BE2C (cell line): Measurements from ENCODE around the gene FAM13B.
"Not testable (repeated sequence)": the region's sequence is repeated elsewhere in the genome, so short reads cannot be mapped to it uniquely, and the experiment has no call there.

Experiments
- DNase-seq: peaks from one replicate; pipeline ENCODE4 v3.0.0-alpha.2; 2020
- H3K27me3 ChIP-seq: fragments of 250-450 bp; sonication (Bioruptor Pico); 2 replicates; pipeline ENCODE4 v1.5.1; 2020; ENCODE audit warnings: mild to moderate bottlenecking
- H3K36me3 ChIP-seq: fragments of 250-450 bp; sonication (Bioruptor Pico); 2 replicates; pipeline ENCODE4 v1.5.1; 2020; ENCODE audit warnings: mild to moderate bottlenecking
- H3K4me1 ChIP-seq: fragments of 250-450 bp; sonication (Bioruptor Pico); 2 replicates; pipeline ENCODE4 v1.5.1; 2020
- H3K4me3 ChIP-seq: 2 replicates; pipeline ENCODE4 v1.5.1; 2011; ENCODE audit warnings: low read depth, low read length
- H3K9me3 ChIP-seq: fragments of 250-450 bp; sonication (Bioruptor Pico); 2 replicates; pipeline ENCODE4 v1.5.1; 2020
- TF ChIP-seq, protein P1 (sequence below): IDR thresholded peaks from 2 replicates; pipeline ENCODE4 v1.5.1; 2012; ENCODE audit warnings: mild to moderate bottlenecking, low read depth, low read length

FAM13B gene

DNA sequence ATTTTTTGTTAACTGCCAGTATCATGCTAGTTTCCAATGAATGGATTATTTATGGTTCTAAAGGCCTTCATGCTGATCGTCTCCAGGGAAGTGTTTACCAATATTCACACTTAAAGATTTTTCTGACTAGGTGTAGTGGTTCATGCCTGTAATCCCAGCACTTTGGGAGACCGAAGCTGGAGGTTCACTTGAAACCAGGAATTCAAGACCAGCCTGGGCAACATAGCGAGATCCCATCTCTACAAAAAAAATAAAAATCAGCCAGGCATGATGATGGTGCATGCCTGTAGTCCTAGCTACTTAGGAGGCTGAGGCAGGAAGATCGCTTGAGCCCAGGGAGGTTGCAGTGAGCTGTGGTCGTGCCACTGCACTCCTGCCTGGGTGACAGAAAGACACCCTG, 43.5 kb downstream of the FAM13B start:
- Histone ChIP-seq H3K4me1 (no peaks in the 10 kb centered on the region), H3K4me3 (no peak overlapping the region), H3K9me3 (no peaks in the 10 kb centered on the region), H3K36me3 (no peaks in the 10 kb centered on the region; the same call in 1 of the 2 replicates), H3K27me3 (no peaks in the 10 kb centered on the region)
- no peak for DNase-seq
- TF ChIP-seq, protein P1, sequence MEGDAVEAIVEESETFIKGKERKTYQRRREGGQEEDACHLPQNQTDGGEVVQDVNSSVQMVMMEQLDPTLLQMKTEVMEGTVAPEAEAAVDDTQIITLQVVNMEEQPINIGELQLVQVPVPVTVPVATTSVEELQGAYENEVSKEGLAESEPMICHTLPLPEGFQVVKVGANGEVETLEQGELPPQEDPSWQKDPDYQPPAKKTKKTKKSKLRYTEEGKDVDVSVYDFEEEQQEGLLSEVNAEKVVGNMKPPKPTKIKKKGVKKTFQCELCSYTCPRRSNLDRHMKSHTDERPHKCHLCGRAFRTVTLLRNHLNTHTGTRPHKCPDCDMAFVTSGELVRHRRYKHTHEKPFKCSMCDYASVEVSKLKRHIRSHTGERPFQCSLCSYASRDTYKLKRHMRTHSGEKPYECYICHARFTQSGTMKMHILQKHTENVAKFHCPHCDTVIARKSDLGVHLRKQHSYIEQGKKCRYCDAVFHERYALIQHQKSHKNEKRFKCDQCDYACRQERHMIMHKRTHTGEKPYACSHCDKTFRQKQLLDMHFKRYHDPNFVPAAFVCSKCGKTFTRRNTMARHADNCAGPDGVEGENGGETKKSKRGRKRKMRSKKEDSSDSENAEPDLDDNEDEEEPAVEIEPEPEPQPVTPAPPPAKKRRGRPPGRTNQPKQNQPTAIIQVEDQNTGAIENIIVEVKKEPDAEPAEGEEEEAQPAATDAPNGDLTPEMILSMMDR = no peak

DNA sequence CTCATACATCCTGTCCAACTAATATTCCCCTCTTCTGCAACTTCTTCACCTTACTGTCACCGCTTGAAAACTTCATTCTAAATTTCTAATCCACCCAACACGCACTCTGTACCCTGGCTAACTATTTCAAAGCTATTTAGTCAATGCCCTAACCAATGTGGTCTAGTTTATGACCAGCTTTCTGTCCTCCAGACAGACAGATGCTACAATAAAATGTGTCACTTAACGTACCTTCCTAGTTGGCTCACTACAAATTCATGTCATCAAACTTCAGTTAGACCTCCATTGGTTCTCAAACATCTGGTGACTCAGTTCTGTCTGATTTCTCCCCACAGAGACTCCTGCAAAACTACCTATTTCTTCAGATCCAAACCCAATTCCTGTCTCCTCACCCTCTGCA, 57.7 kb downstream of the FAM13B start:
- H3K9me3 ChIP-seq = no peaks in the 10 kb centered on the region
- no peak for DNase-seq

DNA sequence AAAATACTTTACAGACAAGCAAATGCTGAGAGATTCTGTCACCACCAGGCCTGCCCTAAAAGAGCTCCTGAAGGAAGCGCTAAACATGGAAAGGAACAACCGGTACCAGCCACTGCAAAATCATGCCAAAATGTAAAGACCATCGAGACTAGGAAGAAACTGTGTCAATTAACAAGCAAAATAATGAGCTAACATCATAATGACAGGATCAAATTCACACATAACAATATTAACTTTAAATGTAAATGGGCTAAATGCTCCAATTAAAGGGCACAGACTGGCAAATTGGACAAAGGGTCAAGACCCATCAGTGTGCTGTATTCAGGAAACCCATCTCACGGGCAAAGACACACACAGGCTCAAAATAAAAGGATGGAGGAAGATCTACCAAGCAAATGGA, 62.5 kb downstream of the FAM13B start:
- H3K36me3 ChIP-seq, DNase-seq, H3K27me3 ChIP-seq, H3K9me3 ChIP-seq, H3K4me1 ChIP-seq, H3K4me3 ChIP-seq: not testable (repeated sequence)

More for the DNA sequence above, 57.7 kb downstream of the FAM13B start:
- H3K36me3 ChIP-seq = peaks cover 2% of the 10 kb centered on the region; the same call in 1 of the 2 replicates
- TF ChIP-seq, protein P1 = no peak
- no peak overlapping the region for H3K4me3 ChIP-seq
- no peaks in the 10 kb centered on the region for H3K4me1 ChIP-seq
- H3K27me3 ChIP-seq = no peaks in the 10 kb centered on the region

DNA sequence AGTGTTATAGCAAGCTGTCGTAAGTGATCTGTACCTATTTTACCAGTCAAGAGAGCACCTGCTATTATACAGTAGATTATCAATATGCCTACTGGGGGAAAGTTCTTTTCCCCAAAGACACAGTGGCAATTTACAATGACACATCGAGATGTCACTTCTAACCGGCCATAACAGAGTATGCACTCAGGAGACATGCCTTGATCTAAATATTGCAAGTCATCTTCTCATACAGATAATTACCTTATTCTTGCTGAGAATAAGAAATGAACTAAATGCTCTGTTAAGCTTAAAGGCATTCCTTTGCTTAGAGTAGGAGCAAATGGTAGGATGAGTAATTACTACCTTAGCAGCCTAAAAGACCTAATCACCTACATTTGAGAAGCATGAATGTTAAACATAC, 72.1 kb downstream of the FAM13B start:
- DNase-seq = no peak
- no peaks in the 10 kb centered on the region for H3K27me3 ChIP-seq
- TF ChIP-seq, protein P1 = no peak
- no peaks in the 10 kb centered on the region for H3K9me3 ChIP-seq
- no peak overlapping the region for H3K4me3 ChIP-seq
- H3K4me1 ChIP-seq = no peaks in the 10 kb centered on the region; the same call in 1 of the 2 replicates
- H3K36me3 ChIP-seq = peaks cover 3% of the 10 kb centered on the region

DNA sequence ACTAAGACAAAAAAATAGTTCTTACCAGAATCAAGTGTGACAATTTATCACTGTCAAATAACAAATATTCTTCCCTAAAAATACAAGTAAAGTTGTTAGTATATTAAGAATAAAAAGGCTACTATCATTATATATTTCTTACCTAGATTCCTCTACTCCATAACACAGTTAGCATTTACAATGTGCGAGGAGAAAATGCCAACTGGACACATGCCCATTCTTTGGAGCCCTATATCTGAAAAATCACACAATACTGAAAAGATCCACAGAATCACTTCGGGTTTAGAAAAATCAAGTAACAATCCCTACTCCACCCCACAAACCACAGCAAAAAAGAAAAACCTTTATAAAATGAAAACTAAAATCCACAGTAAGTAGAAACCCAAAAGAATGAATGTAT, 72.7 kb downstream of the FAM13B start:
- Histone ChIP-seq H3K9me3 (no peaks in the 10 kb centered on the region), H3K4me1 (no peaks in the 10 kb centered on the region; the same call in 1 of the 2 replicates), H3K36me3 (peaks cover 3% of the 10 kb centered on the region), H3K27me3 (no peaks in the 10 kb centered on the region), H3K4me3 (no peak overlapping the region)
- no peak for DNase-seq
- TF ChIP-seq, protein P1 = no peak

DNA sequence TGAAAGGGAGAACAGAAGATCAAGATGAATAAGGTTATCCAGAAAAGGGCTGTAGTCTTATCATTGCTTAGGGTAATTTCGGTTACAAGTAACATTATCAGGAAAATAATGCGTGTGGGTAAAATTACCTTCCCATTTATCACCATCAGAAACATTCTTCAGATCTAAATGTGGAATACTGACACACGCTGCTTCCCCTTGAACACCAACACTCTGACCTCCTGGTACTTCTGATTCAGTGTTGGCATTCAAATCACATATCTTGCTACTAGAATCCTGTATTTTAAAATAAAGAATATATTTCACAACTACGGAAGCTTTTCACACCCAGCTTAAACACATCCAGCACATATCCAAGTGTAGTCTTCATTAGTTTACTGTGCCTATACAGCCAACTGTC, 73.4 kb downstream of the FAM13B start:
- no peak overlapping the region for H3K4me3 ChIP-seq
- TF ChIP-seq, protein P1 = no peak
- DNase-seq = no peak
- no peaks in the 10 kb centered on the region for H3K27me3 ChIP-seq
- H3K36me3 ChIP-seq = peaks cover 3% of the 10 kb centered on the region
- no peaks in the 10 kb centered on the region; the same call in 1 of the 2 replicates for H3K4me1 ChIP-seq
- no peaks in the 10 kb centered on the region for H3K9me3 ChIP-seq

DNA sequence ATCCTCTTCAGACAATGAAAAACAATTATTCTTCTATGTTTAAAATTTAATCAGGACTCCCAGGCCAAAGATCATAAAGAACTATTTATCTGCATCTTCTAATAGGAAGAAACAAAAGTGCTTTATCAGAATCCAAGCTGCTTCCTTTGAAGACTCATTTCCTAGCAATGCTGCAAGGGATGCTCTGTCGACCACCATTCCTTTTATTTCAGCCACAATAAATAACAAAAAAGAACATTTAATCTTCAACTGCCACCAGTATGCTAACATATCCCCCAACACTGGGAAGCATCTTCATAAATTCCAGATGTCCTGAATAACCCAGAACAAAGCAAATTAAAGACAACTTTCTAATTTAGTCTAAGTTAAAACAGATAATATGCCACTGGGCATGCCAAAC, 74.9 kb downstream of the FAM13B start:
- Histone ChIP-seq H3K4me3 (no peak overlapping the region), H3K27me3 (no peaks in the 10 kb centered on the region), H3K36me3 (peaks cover 5% of the 10 kb centered on the region), H3K9me3 (no peaks in the 10 kb centered on the region), H3K4me1 (peaks cover 7% of the 10 kb centered on the region)
- no peak for DNase-seq
- TF ChIP-seq, protein P1 = no peak
